Nephron progenitor cell (in vitro differentiated cells): Measurements from ENCODE around the gene CDC23.
"Not testable (repeated sequence)": the region's sequence is repeated elsewhere in the genome, so short reads cannot be mapped to it uniquely, and the experiment has no call there.

ENCODE experiments used
- DNase-seq: peaks from one replicate; pipeline ENCODE4 v3.0.0; 2021
- H3K27ac Mint-ChIP-seq: 2 replicates; pipeline ENCODE4 v1.8.0; 2021; ENCODE audit warnings: mild to moderate bottlenecking, moderate library complexity, mixed read lengths
- H3K27me3 Mint-ChIP-seq: 2 replicates; pipeline ENCODE4 v1.8.0; 2021; ENCODE audit warnings: mild to moderate bottlenecking, low read depth, mixed read lengths; ENCODE audit not compliant: poor library complexity
- H3K36me3 Mint-ChIP-seq: 2 replicates; pipeline ENCODE4 v1.8.0; 2021; ENCODE audit warnings: low read depth, mixed read lengths
- H3K4me1 Mint-ChIP-seq: 2 replicates; pipeline ENCODE4 v1.8.0; 2021; ENCODE audit warnings: mixed read lengths
- H3K4me3 Mint-ChIP-seq: 2 replicates; pipeline ENCODE4 v1.8.0; 2021; ENCODE audit warnings: mild to moderate bottlenecking, moderate library complexity, mixed read lengths
- H3K9me3 Mint-ChIP-seq: 2 replicates; pipeline ENCODE4 v1.8.0; 2021; ENCODE audit warnings: mild to moderate bottlenecking, moderate library complexity, mixed read lengths
- CTCF ChIP-seq: fragments of 200-600 bp; sonication (generic); IDR thresholded peaks from 2 replicates; pipeline ENCODE4 v1.5.0; 2021; ENCODE audit warnings: antibody characterized with exemption

Gene CDC23

GRCh38 chr5:138163721-138164120 is 49.4 kb downstream of the CDC23 start:
- no peak for DNase-seq
- no peak for TF ChIP-seq CTCF
- Mint-ChIP-seq H3K36me3 (peaks cover 89% of the 10 kb centered on the region), H3K4me3 (no peak overlapping the region), H3K9me3 (no peaks in the 10 kb centered on the region), H3K4me1 (no peaks in the 10 kb centered on the region), H3K27ac (no peak overlapping the region), H3K27me3 (no peaks in the 10 kb centered on the region)

- no peak for DNase-seq
- H3K4me3 Mint-ChIP-seq = no peak overlapping the region
- H3K27me3 Mint-ChIP-seq = no peaks in the 10 kb centered on the region
- H3K4me1 Mint-ChIP-seq = no peaks in the 10 kb centered on the region
- H3K9me3 Mint-ChIP-seq = no peaks in the 10 kb centered on the region
- no peak overlapping the region for H3K27ac Mint-ChIP-seq
- H3K36me3 Mint-ChIP-seq = peaks cover 85% of the 10 kb centered on the region
- no peak for TF ChIP-seq CTCF
These were observed 52.4 kb downstream of the CDC23 start for GRCh38 chr5:138160706-138161105.

DNA sequence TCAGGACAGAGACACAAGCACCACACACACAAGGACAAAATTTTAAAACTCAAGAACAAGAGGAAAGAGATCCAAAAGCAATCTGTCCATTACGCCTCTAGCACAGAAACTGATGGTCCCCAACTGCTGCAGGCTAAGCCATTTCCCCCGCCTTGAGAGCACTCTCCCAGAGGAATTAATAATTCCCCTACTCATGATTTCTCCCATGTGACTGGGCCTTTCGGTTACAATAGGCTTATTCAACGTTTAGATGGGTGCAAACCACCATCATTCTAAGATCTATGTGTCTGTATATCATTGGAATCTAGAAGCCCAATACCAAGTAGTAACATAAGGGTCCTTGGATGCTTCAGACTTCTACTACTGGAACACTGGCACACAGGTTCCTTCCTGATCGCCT is 53.5 kb downstream of the CDC23 start:
- Mint-ChIP-seq H3K4me1 (no peaks in the 10 kb centered on the region), H3K27me3 (no peaks in the 10 kb centered on the region), H3K27ac (no peak overlapping the region), H3K9me3 (no peaks in the 10 kb centered on the region), H3K36me3 (peaks cover 74% of the 10 kb centered on the region), H3K4me3 (no peak overlapping the region)
- DNase-seq = no peak
- TF ChIP-seq CTCF = no peak

DNA sequence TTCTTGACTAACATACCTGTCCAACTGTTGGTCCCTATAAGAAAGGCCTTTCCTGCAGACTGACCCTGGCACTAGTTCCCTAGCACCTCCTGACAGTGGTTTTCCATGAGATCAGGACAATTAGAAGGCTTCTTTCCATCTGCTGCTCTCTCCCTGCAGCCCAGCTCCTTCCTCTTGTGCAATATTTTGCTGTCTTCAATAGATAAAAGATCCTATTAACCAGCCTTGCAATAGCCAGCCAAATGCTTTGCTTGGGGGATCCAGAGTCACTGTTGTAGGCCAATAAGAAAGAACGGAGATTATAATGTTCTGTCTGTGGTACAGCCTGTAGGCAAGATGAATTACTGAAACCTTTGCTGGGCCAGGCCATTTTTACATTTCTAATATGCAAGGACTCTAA is 55.5 kb downstream of the CDC23 start:
- Mint-ChIP-seq H3K36me3 (peaks cover 54% of the 10 kb centered on the region), H3K4me3 (no peak overlapping the region), H3K27ac (peak overlapping the region; percentile 81), H3K9me3 (no peaks in the 10 kb centered on the region), H3K27me3 (peaks cover 11% of the 10 kb centered on the region), H3K4me1 (no peaks in the 10 kb centered on the region)
- DNase-seq = no peak
- TF ChIP-seq CTCF = no peak

DNA sequence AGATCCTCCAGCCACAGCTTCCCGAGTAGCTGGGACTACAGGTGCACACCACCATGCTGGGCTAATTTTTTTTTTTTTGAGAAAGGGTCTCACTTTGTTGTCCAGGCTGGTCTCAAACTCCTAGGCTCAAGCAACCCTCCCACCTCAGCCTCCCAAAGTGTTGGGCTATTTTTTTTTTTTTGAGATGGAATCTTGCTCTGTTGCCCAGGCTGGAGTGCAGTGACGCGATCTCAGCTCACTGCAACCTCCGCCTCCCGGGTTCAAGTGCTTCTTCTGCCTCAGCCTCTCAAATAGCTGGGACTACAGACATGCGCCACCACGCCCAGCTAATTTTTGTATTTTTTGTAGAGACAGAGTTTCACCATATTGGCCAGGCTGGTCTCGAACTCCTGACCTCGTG is 57.1 kb downstream of the CDC23 start:
- not testable (repeated sequence) for H3K9me3 Mint-ChIP-seq, H3K27ac Mint-ChIP-seq, H3K4me3 Mint-ChIP-seq, H3K4me1 Mint-ChIP-seq, DNase-seq
- H3K36me3 Mint-ChIP-seq = peaks cover 45% of the 10 kb centered on the region
- H3K27me3 Mint-ChIP-seq = peaks cover 18% of the 10 kb centered on the region

GRCh38 chr5:138149530-138149929 is 63.6 kb downstream of the CDC23 start:
- peaks cover 26% of the 10 kb centered on the region for H3K27me3 Mint-ChIP-seq
- H3K4me1 Mint-ChIP-seq = no peaks in the 10 kb centered on the region
- H3K4me3 Mint-ChIP-seq = no peak overlapping the region
- H3K9me3 Mint-ChIP-seq = no peaks in the 10 kb centered on the region
- H3K27ac Mint-ChIP-seq = no peak overlapping the region
- no peaks in the 10 kb centered on the region for H3K36me3 Mint-ChIP-seq
- no peak for DNase-seq
- no peak for TF ChIP-seq CTCF
